Stomach smooth muscle (tissue), 2 donors: ENCODE data around the gene NR3C2.

Experiments used
- H3K27ac ChIP-seq: one replicate; pipeline ENCODE4 v1.7.0; 2013; ENCODE audit warnings: mild to moderate bottlenecking, low read length, inconsistent platforms
- H3K27me3 ChIP-seq, 2 donors: one replicate each; pipeline ENCODE4 v1.7.0; 2013; ENCODE audit warnings: low read length in 2 of 2; ENCODE audit not compliant: insufficient read depth in 2 of 2, control insufficient read depth in 1 of 2
- H3K36me3 ChIP-seq, 2 donors: one replicate each; pipeline ENCODE4 v1.7.0; 2013; ENCODE audit warnings: low read length in 2 of 2; ENCODE audit not compliant: control insufficient read depth in 2 of 2, insufficient read depth in 2 of 2
- H3K4me1 ChIP-seq: one replicate; pipeline ENCODE4 v1.7.0; 2013; ENCODE audit warnings: low read length; ENCODE audit not compliant: control insufficient read depth, insufficient read depth
- H3K4me3 ChIP-seq, 2 donors: one replicate each; pipeline ENCODE4 v1.7.0; 2013; ENCODE audit warnings: low read length in 2 of 2
- H3K9ac ChIP-seq, 2 donors: one replicate each; pipeline ENCODE4 v1.7.0; 2013; ENCODE audit warnings: low read length in 2 of 2, mild to moderate bottlenecking in 1 of 2
- H3K9me3 ChIP-seq, 2 donors: one replicate each; pipeline ENCODE4 v1.7.0; 2013; ENCODE audit warnings: low read length in 2 of 2; ENCODE audit not compliant: control insufficient read depth in 2 of 2
- donor health status: healthy.
- donor health status: Pancreatic carcinoma.

NR3C2 gene

GRCh38 chr4:148315049-148315448 is 127.2 kb downstream of the NR3C2 start:
- no peaks in the 10 kb centered on the region for H3K27me3 ChIP-seq
- H3K36me3 ChIP-seq: no peaks in the 10 kb centered on the region
- H3K9me3 ChIP-seq: no peaks in the 10 kb centered on the region
- H3K4me1 ChIP-seq: no peaks in the 10 kb centered on the region
- H3K9ac ChIP-seq: no peak overlapping the region
- no peak overlapping the region for H3K4me3 ChIP-seq
- no peak overlapping the region for H3K27ac ChIP-seq

- H3K36me3 ChIP-seq: no peaks in the 10 kb centered on the region
- H3K4me1 ChIP-seq: no peaks in the 10 kb centered on the region
- no peak overlapping the region for H3K9ac ChIP-seq
- no peaks in the 10 kb centered on the region for H3K27me3 ChIP-seq
- no peaks in the 10 kb centered on the region for H3K9me3 ChIP-seq
- no peak overlapping the region for H3K27ac ChIP-seq
- no peak overlapping the region for H3K4me3 ChIP-seq
These were observed 129.2 kb downstream of the NR3C2 start for GRCh38 chr4:148312956-148313490.

- Histone ChIP-seq H3K27me3 (no peaks in the 10 kb centered on the region), H3K9me3 (no peaks in the 10 kb centered on the region), H3K4me3 (no peak overlapping the region), H3K27ac (no peak overlapping the region), H3K4me1 (no peaks in the 10 kb centered on the region), H3K36me3 (no peaks in the 10 kb centered on the region), H3K9ac (no peak overlapping the region)
These were observed 130.7 kb downstream of the NR3C2 start for GRCh38 chr4:148311526-148311925.

- Histone ChIP-seq H3K27me3 (no peaks in the 10 kb centered on the region), H3K36me3 (no peaks in the 10 kb centered on the region), H3K4me3 (no peak overlapping the region), H3K27ac (no peak overlapping the region), H3K9ac (no peak overlapping the region), H3K4me1 (no peaks in the 10 kb centered on the region), H3K9me3 (no peaks in the 10 kb centered on the region)
These were observed 131.5 kb downstream of the NR3C2 start for GRCh38 chr4:148310756-148311155.

- Histone ChIP-seq H3K27ac (no peak overlapping the region), H3K9ac (no peak overlapping the region), H3K4me1 (no peaks in the 10 kb centered on the region), H3K4me3 (no peak overlapping the region), H3K9me3 (no peaks in the 10 kb centered on the region), H3K36me3 (no peaks in the 10 kb centered on the region), H3K27me3 (no peaks in the 10 kb centered on the region)
These were observed 136.5 kb downstream of the NR3C2 start for GRCh38 chr4:148305751-148306150.

GRCh38 chr4:148302416-148302815 is 139.8 kb downstream of the NR3C2 start:
- no peak overlapping the region for H3K4me3 ChIP-seq
- no peaks in the 10 kb centered on the region for H3K27me3 ChIP-seq
- no peaks in the 10 kb centered on the region for H3K36me3 ChIP-seq
- no peak overlapping the region for H3K27ac ChIP-seq
- no peak overlapping the region for H3K9ac ChIP-seq
- no peaks in the 10 kb centered on the region for H3K9me3 ChIP-seq
- no peaks in the 10 kb centered on the region for H3K4me1 ChIP-seq

- Histone ChIP-seq H3K4me3 (no peak overlapping the region), H3K27ac (no peak overlapping the region), H3K9ac (no peak overlapping the region), H3K9me3 (no peaks in the 10 kb centered on the region), H3K4me1 (no peaks in the 10 kb centered on the region), H3K36me3 (no peaks in the 10 kb centered on the region), H3K27me3 (no peaks in the 10 kb centered on the region)
These were observed 141.3 kb downstream of the NR3C2 start for GRCh38 chr4:148300877-148301276.

GRCh38 chr4:148299337-148299736 is 142.9 kb downstream of the NR3C2 start:
- no peaks in the 10 kb centered on the region for H3K36me3 ChIP-seq
- no peaks in the 10 kb centered on the region for H3K9me3 ChIP-seq
- H3K4me3 ChIP-seq: no peak overlapping the region
- no peak overlapping the region for H3K9ac ChIP-seq
- no peak overlapping the region for H3K27ac ChIP-seq
- H3K4me1 ChIP-seq: no peaks in the 10 kb centered on the region
- H3K27me3 ChIP-seq: no peaks in the 10 kb centered on the region

- H3K27me3 ChIP-seq: no peaks in the 10 kb centered on the region
- no peaks in the 10 kb centered on the region for H3K36me3 ChIP-seq
- no peak overlapping the region for H3K4me3 ChIP-seq
- no peaks in the 10 kb centered on the region for H3K9me3 ChIP-seq
- H3K27ac ChIP-seq: no peak overlapping the region
- no peak overlapping the region for H3K9ac ChIP-seq
- H3K4me1 ChIP-seq: peaks cover 3% of the 10 kb centered on the region
These were observed 145.7 kb downstream of the NR3C2 start for GRCh38 chr4:148296498-148296897.

- peaks cover 3% of the 10 kb centered on the region for H3K4me1 ChIP-seq
- no peaks in the 10 kb centered on the region for H3K36me3 ChIP-seq
These were observed 146.6 kb downstream of the NR3C2 start for GRCh38 chr4:148295642-148296041.

GRCh38 chr4:148293571-148293970 is 148.6 kb downstream of the NR3C2 start:
- no peaks in the 10 kb centered on the region for H3K9me3 ChIP-seq
- H3K4me1 ChIP-seq: peaks cover 3% of the 10 kb centered on the region
- H3K27me3 ChIP-seq: no peaks in the 10 kb centered on the region
- no peak overlapping the region for H3K27ac ChIP-seq
- H3K36me3 ChIP-seq: no peaks in the 10 kb centered on the region
- H3K9ac ChIP-seq: no peak overlapping the region
- no peak overlapping the region for H3K4me3 ChIP-seq

More at GRCh38 chr4:148295642-148296041, 146.6 kb downstream of the NR3C2 start:
- no peaks in the 10 kb centered on the region for H3K27me3 ChIP-seq
- no peaks in the 10 kb centered on the region for H3K9me3 ChIP-seq
- H3K27ac ChIP-seq: no peak overlapping the region
- H3K9ac ChIP-seq: no peak overlapping the region
- no peak overlapping the region for H3K4me3 ChIP-seq
